C4-2B (cell line): ENCODE data around the gene CMC2.

ENCODE experiments used
- H3K27ac ChIP-seq: fragments of 450-650 bp; 2 replicates; pipeline ENCODE4 v1.5.1; 2017
- ZFX ChIP-seq: fragments of 450-650 bp; IDR thresholded peaks from 2 replicates; pipeline ENCODE4 v1.6.1; 2017
- TF ChIP-seq, protein P1 (sequence below): fragments of 450-650 bp; conservative IDR thresholded peaks from 2 replicates; pipeline ENCODE4 v1.5.1; 2017; ENCODE audit warnings: mild to moderate bottlenecking

The CMC2 gene

GRCh38 chr16:80938004-80938878 is 68.4 kb downstream of the CMC2 start:
- no peak for TF ChIP-seq ZFX
- TF ChIP-seq, protein P1, sequence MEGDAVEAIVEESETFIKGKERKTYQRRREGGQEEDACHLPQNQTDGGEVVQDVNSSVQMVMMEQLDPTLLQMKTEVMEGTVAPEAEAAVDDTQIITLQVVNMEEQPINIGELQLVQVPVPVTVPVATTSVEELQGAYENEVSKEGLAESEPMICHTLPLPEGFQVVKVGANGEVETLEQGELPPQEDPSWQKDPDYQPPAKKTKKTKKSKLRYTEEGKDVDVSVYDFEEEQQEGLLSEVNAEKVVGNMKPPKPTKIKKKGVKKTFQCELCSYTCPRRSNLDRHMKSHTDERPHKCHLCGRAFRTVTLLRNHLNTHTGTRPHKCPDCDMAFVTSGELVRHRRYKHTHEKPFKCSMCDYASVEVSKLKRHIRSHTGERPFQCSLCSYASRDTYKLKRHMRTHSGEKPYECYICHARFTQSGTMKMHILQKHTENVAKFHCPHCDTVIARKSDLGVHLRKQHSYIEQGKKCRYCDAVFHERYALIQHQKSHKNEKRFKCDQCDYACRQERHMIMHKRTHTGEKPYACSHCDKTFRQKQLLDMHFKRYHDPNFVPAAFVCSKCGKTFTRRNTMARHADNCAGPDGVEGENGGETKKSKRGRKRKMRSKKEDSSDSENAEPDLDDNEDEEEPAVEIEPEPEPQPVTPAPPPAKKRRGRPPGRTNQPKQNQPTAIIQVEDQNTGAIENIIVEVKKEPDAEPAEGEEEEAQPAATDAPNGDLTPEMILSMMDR: no peak
- H3K27ac ChIP-seq: no peak overlapping the region

GRCh38 chr16:80936410-80936809 is 70.3 kb downstream of the CMC2 start:
- no peak overlapping the region for H3K27ac ChIP-seq
- TF ChIP-seq, protein P1: no peak
- TF ChIP-seq ZFX: no peak

DNA sequence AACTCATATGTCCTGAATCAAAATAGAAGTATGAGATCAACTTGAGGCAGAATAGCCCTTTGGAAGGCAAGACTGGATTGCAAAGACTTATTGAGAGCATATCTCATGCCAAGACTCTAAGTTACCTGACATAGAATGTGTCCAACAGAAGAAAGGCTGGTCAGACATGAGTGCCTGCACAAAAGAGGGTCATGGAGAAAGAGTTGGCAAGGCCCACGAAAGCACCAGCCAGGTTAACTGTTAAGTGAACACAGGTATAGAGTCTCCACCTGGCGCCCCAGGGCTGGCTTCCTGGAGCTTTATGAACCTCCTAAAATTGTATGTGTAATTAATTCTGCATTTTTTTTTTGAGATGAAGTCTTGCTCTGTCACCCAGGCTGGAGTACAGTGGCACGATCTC is 71.0 kb downstream of the CMC2 start:
- TF ChIP-seq, protein P1: no peak
- TF ChIP-seq ZFX: no peak
- H3K27ac ChIP-seq: no peak overlapping the region

DNA sequence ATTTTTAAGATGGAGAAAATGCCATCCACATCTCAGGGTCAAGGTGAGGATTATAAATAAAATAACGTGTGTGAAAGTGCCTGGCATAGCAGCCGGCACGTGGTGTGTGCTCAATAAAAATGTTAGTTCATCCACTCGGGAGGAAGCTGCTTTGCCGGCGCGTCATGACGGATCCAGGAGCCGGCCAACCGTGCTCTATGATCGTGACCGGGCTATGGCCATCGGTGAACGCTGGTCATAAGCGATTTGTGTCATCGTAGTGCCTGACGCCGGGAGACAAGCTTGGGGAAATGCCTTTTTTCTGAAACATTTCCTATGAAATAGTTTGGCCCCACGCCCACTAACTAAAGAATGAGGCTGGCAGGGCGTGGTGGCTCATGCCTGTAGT is 74.0 kb downstream of the CMC2 start:
- no peak overlapping the region for H3K27ac ChIP-seq
- TF ChIP-seq ZFX: no peak
- TF ChIP-seq, protein P1: no peak

- H3K27ac ChIP-seq: no peak overlapping the region
- TF ChIP-seq, protein P1: no peak
- TF ChIP-seq ZFX: no peak
These were observed 74.6 kb downstream of the CMC2 start for GRCh38 chr16:80931801-80932707.

- H3K27ac ChIP-seq: no peak overlapping the region
- no peak for TF ChIP-seq ZFX
- TF ChIP-seq, protein P1: no peak; the same call in 1 of the 2 replicates
These were observed 82.2 kb downstream of the CMC2 start for GRCh38 chr16:80924372-80924978.
